NCI-H82 treated with DMSO at 0.1 percent for 48 hours (cell line): ENCODE data around the gene PDCD11.
"Not testable (repeated sequence)": the region's sequence is repeated elsewhere in the genome, so short reads cannot be mapped to it uniquely, and the experiment has no call there.

Experiments
- DNase-seq: peaks from one replicate; lab custom pipeline; 2025; ENCODE audit not compliant: unreplicated experiment; lab: John Stamatoyannopoulos, UW

PDCD11 gene

DNA sequence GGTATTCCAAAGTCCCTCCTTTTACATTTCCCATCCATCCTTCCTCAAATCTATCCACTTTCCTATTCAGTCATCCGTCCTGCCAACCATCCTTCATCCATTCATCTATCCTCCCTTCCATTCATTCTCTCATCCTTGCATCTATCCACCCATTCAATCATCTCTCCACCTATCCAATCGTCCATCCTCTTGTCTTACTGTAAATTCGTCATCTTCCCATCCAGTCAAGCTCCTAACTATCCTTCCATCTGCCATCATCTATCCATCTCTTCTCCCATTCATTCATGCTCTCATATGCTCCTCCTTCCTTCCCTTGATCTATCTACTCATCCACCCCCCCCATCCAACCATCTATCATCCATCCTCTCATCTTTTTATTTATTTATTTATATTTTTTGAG is 77.7 kb downstream of the PDCD11 start:
- DNase-seq = no peak

DNA sequence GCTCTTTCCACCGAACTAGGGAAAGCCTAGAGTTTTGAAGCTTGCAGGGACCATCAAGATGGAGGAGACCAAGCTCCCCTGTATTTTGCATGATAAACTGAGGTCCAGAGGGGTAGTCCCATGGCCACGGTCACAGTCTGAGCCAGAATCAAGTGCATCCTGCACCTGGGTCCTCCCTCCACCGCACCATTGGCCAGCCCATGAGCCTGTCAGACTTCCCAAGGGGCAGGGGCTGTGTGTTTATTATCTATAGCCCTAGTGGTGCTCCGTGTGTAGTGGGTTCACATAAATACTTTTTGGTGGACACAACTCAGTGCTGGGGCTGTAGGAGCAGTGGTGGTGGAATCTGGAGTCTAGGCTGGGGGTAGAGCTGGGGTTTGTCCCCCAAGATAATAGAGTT is 79.0 kb downstream of the PDCD11 start:
- DNase-seq = no peak

DNA sequence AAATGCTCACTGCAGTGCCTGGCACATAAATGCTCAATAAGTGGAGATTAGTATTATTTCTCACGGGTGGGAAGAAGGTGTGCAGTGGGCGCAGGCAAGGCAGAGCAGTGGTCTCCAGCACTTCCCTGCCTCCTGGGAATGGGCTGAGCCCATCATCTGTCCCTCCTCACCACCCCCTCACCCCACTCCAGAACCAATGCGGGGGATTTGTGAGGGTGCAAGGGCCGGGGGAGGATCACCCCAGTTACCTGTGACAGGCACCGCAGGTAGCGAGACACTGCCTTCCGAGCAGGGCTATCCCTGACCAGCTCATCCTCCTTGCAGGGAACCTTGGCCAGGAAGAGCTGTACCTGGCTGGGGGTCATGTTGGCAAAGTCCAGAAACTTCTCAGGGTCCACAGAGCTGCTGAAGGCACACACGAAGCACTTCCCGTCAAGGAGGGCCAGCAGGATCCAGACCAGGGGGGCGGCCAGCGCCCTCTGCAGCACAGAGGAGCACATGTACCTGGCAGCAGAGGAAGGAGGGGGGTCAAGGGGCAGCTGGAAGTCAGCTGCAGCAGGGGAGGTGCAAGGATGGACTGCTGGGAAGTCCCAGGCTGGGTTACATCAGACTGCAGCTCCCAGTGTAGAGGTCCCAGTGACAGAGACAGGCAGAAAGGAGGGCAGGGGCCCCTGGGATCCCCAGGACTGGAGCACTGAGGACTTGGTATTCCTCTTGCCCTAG is 79.8 kb downstream of the PDCD11 start:
- DNase-seq = no peak

DNA sequence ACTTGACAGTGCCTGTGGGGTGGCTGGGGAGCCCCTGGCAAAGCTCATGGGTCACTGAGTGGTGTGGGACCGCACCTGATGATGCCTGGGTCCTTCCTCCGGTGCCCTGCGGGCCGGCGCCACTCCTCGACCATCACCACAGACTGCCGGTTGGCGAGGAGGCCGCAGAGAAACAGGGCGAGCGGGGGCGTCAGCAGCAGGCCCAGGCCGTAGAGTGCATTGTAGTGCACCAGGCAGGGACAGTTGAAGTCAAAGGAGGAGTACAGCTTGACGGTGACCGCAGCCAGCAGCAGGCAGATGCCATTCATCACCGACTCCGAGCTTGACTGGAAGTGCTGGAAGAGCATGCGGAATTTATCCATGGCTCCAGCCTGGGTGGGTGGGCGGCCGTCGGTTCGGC is 82.2 kb downstream of the PDCD11 start:
- DNase-seq = no peak

DNA sequence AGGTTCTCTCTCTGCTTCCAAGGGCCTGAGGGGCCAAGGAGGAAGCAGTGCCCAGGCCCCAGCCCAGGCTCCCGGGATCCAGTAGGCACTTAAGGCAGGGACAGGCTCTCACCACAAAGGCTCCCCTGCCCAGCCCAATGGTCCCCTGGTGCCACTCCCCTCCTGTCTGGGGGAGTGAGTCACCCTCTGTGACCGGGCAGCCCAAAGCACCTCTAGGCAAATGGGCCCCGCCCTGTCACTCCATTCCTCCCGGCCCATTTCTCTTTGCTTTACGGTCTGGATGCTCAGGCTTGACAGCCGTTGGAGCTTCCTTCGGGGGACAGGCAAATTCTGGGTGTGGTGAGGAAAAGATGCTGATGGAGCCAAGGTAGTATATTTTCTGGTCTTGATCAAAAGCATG is 82.7 kb downstream of the PDCD11 start, which contains the start of gene CALHM3:
Gene CALHM3, minus strand, starts transcription at position 106 of the 400 bp plus-strand sequence. CDS start 208 bp downstream, outside the sequence.
- DNase-seq = no peak

DNA sequence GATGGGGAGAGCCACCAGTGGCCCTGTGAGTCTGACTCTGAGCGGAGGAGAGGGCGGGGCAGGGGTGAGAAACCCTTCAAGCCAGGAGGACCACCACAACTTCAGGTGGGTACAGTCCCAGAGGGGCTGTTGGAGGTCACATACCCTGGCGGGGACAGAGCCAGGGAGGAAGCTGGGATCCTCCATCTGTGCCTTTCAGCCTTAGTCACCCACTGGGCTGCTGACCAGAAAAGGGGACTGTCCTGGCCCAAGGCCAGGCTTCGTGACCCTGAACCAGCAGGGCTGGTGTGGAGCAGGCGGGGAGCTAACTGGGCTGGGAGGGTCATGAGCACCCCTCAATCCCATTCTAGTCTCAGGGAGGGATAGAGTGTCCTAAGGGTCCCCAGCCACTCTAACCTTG is 84.1 kb downstream of the PDCD11 start:
- DNase-seq = no peak

DNA sequence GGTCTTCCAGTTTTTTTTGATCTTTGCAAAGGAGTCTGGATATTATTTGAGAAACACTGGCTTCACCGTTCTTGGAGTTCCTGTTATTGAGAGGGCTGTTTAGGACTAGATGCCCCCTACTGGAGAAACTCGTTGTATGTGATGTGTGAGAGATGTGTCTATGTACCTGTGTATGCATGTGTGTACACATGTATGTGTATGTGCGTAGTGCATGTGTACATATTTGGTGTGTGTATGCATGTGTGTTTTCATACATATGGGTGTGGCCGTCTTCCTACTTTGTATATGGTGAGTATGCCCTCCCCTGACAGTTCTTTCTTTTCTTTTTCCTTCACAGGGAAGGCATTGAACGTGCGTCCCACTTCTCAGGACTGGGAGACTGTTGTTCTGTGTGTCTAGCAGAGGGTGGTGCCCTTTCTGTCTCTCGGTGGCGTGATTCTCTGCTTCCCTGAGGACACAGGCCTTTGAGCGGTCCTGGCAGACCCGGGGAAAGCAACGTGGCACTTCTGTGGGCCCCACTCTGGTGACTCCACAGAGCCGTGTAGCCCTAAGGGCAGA is 85.6 kb downstream of the PDCD11 start:
- DNase-seq = peak; percentile 33

DNA sequence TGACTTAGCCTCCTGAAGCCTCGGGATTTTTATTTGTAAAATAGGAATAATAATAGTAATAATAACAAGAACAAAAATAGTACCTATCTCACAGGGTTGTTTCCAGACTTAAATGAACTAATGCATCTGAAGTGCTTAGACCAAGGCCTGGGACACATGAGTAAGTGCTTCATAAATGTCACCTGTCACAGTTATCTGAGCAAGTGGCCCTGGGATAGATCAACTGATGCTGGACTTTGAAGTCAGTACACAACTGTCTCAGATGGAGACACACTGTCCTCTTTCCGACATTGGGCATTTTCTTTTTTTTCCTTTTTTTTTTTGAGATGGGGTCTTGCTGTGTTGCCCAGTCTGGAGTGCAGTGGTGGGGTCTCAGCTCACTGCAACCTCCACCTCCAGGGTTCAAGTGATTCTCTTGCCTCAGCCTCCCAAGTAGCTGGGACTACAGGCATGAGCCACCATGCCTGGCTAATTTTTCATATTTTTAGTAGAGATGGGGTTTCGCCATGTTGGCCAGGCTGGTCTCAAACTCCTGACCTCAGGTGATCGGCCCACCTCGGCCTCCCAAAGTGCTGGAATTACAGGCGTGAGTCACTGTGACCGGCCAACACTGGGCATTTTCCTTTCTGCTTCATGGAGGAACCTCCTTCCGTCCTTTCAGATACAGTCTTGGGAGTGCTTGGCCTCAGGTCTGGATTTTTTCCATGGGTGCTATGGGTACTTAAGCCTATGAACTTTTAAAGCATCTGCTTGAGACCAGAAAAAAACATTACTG is 90.4 kb downstream of the PDCD11 start:
- DNase-seq = not testable (repeated sequence)

DNA sequence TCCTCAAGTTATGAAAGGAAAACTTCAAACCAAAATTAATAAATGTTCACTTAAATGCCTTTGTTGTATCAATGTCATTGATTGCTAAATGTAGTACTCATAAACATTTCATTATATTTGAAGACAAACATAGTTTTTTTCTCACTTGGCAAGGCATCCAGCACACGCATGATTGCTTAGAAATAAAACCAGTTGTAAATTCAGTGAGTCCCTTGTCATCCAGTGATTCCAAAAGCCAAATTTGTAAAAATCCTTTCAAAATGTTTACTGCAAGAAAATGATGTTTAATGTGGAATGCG is 90.9 kb downstream of the PDCD11 start:
- no peak for DNase-seq

DNA sequence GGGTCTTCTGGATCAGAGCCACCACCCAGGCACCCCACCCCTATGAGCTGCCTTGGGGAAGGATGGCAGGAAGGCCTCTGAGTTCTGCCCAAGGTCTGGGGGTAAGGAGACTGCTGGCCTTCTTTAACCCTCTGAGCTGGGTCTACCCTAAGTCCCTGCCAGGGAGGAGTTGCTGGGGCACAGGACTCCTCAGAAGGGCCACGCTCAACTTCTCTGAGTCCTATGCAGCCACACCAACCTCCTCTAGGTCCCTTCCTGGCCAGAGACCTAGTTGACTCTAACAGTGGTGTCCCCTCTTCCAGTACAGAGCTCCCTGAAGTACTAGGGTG is 94.5 kb downstream of the PDCD11 start:
- DNase-seq = no peak

DNA sequence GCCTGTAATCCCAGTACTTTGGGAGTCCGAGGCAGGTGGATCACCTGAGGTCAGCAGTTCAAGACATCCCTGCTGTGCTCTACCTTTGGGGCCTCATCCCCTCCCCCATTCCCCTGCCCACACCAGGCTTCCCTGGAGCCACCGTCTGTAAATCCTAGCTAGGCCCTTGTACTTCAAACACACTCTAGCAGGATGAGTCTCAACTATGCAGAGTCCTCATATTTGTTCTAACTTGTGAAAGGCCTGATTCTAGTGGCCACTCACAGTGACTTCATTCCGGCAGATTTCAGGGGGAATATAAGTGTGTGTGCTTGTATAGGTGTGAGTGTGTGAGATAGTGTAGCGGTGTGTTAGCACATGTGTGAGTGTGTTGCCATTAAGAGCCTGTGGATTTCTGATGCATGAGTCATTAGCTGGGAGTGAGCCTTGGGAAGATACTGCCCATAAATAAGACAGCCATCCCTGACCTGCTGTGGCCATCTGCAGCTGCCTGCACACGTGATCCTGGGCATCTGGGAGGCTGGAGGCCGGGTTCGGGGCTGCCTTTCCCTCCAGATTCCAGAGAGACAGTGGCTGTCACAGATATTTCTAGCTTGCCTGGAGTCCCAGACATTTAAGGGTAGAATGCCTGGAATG is 95.4 kb downstream of the PDCD11 start:
- DNase-seq = no peak

DNA sequence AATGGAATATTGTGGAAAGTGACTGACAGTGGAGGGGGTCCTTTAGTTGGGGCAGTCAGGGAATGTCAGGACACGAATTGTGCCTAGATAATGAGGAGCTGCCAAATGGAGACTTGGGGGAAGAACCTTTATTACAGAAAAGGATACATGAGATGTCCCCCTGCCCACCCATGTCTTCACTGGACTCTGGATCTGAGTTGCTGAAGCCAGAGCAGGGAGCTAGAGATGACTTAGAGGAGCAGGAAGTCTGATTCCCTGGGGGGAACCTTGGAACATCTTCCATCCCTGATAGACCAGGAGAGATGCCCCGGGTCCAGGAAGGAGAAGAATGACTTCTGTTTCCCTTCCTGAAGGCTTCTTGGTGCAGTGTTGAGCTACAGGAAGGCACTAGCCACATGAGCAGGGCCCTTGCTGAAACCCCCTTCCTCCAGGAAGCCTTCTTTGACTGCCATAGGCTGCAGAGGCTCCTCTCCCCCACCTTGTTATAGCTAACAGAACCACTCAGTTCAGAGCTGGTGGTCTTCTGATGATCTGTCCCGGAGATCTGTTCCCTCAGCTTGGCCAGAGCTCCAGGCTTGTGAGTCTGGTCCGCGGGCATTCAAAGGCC is 96.3 kb downstream of the PDCD11 start:
- DNase-seq = no peak

DNA sequence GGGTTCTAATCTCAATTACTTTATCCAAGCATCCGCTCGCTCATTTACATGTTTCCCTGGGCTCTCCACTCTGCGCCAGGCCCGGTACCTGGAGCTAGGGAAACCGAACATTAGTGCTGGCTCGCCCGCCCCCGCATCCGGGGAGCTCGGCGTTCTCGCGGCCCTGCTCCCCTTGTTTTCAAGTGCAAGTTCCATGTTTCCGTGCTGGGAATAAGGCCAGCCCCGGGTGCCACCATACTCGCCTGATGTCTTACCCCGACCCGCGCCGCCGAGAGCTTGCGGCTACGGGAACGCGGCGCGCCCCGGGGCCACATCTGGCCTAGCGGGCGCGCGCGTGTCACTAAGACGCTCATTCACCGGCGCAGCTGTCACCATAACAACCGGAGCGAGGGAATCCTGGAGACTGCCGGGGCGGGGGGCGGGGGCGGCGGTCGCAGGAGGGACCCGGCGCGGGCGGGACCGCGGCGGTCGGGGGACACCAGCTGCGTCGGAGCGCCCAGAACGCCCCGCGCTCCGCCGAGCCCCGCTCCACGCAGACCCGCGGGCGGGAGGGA is 97.0 kb downstream of the PDCD11 start, which contains the start of gene NEURL1:
Gene NEURL1, plus strand, starts transcription at position 344 of the 554 bp plus-strand sequence. CDS start 683 bp downstream, outside the sequence.
- DNase-seq = peak; percentile 4

DNA sequence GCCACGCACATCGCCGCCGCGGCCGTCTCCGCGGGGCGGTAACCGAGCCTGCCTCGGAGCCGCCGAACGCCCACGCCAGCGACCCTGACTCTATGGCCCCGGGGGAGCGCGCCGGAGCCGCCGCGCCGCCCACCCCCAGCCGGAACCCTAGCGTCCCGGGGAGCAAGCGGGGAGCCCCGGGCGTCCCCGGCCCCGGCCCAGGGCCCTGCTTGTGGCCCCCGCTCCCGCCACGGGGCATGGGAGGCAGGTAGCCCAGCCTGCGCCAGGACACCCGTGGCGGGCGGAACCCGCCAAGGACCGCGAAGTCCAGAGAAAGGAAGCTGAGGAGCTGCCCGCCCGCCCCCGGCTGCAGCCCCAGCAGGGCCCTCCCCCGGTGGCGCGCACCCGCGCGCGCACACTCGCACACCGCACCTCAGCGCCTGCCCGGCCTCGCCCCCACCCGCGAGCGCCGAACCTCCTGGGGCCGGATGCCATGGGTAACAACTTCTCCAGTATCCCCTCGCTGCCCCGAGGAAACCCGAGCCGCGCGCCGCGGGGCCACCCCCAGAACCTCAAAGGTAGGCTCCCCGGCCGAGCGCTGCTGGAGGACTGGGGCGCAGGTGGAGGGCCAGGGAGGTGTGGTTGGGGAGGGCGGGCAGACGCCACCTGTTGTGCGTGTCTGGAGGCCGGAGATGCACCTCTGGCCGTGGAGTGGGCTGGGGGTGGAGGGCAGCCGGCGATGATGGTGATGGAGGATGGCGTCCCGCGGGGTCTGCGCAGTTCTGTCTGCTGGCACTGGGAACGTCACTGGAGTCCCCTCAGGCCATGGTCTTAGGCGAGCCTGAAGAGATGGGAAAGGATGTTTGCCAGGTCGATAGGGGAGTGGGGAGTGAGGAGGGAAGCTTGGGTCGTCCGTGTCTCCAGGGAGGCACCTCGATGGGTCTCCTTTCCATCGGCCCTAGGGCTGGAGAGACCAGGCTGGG is 97.8 kb downstream of the PDCD11 start:
- DNase-seq = no peak

DNA sequence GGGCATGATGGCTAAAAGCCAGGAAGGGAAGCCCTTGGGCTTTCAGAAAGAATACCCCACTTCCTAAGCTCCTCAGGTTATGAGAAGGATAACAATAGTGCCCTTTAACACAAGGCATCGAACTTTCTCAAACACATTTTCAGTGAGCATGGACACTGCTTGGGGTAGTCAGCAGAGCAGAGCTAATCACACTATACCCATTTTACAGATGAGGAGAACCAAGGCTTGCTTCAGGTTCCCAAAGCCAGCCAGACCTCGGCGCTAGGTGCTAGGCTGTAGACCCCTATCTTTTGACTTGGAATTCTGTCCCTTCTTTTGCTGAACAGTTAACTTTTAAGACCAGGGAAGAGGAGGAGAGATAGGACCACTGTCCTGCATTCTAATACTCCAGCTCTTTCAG is 98.9 kb downstream of the PDCD11 start:
- no peak for DNase-seq
